GM21360 (cell line): ENCODE results near the gene AMBRA1.

ENCODE experiments used
- ATAC-seq: cut with Tn5 transposase; IDR thresholded peaks from one replicate; pipeline ENCODE4 v1.9.1; 2021; ENCODE audit warnings: mild to moderate bottlenecking, moderate library complexity; ENCODE audit not compliant: unreplicated experiment

Gene AMBRA1

GRCh38 chr11:46359953-46360352 is 233.9 kb downstream of the AMBRA1 start:
- no peak for ATAC-seq

- ATAC-seq = no peak
Measured at GRCh38 chr11:46357483-46357936, 236.3 kb downstream of the AMBRA1 start.

- ATAC-seq = no peak
Measured at GRCh38 chr11:46356924-46357482, 236.8 kb downstream of the AMBRA1 start.

- ATAC-seq = no peak
Measured at GRCh38 chr11:46353698-46354097, 240.1 kb downstream of the AMBRA1 start.

GRCh38 chr11:46352063-46352841 is 241.6 kb downstream of the AMBRA1 start:
- ATAC-seq = no peak

- ATAC-seq = no peak
Measured at GRCh38 chr11:46351606-46352005, 242.2 kb downstream of the AMBRA1 start.

GRCh38 chr11:46351148-46351547 is 242.7 kb downstream of the AMBRA1 start:
- ATAC-seq = no peak

- no peak for ATAC-seq
Measured at GRCh38 chr11:46350695-46351094, 243.1 kb downstream of the AMBRA1 start.

GRCh38 chr11:46348566-46349401 is 245.0 kb downstream of the AMBRA1 start:
- no peak for ATAC-seq

- ATAC-seq = no peak
Measured at GRCh38 chr11:46347637-46348311, 246.0 kb downstream of the AMBRA1 start.

- peak; percentile 63 for ATAC-seq
Measured at GRCh38 chr11:46346886-46347636, 246.8 kb downstream of the AMBRA1 start, which contains the start of gene DGKZ. Gene DGKZ (plus strand): TSS chr11:46347463. CDS start chr11:46347660, 197 bp downstream.
